Ishikawa (cell line): ENCODE measurements around the gene SLC6A18.

ENCODE experiments used
- CEBPB ChIP-seq: IDR thresholded peaks from 2 replicates; pipeline ENCODE4 v1.6.1; 2012
- EGR1 ChIP-seq: IDR thresholded peaks from 2 replicates; pipeline ENCODE4 v1.6.1; 2012
- EP300 ChIP-seq: IDR thresholded peaks from 2 replicates; pipeline ENCODE4 v1.6.1; 2012; ENCODE audit warnings: borderline replicate concordance
- FOXM1 ChIP-seq: IDR thresholded peaks from 2 replicates; pipeline ENCODE4 v1.6.1; 2012; ENCODE audit warnings: low read depth, borderline replicate concordance
- RAD21 ChIP-seq: IDR thresholded peaks from 2 replicates; pipeline ENCODE4 v1.6.1; 2012; ENCODE audit warnings: low read depth
- REST ChIP-seq: IDR thresholded peaks from 2 replicates; pipeline ENCODE4 v1.6.1; 2012; ENCODE audit warnings: low read depth, mild to moderate bottlenecking
- TAF1 ChIP-seq: IDR thresholded peaks from 2 replicates; pipeline ENCODE4 v1.6.1; 2012; ENCODE audit warnings: low read depth, mild to moderate bottlenecking
- YY1 ChIP-seq: IDR thresholded peaks from 2 replicates; pipeline ENCODE4 v1.6.1; 2012; ENCODE audit warnings: low read depth
- ZBTB7A ChIP-seq: IDR thresholded peaks from 2 replicates; pipeline ENCODE4 v1.6.1; 2012; ENCODE audit warnings: low read depth

- no peak for TF ChIP-seq CEBPB
- no peak for TF ChIP-seq YY1
- no peak for TF ChIP-seq RAD21
- TF ChIP-seq FOXM1: no peak
- TF ChIP-seq EP300: no peak
- no peak for TF ChIP-seq TAF1
- TF ChIP-seq REST: no peak
- no peak for TF ChIP-seq EGR1
- no peak for TF ChIP-seq ZBTB7A
These were observed 48.4 kb upstream of the SLC6A18 start for GRCh38 chr5:1176473-1177391.
